HG03432 (cell line): ENCODE measurements around the gene CCL2.

Experiments
- ATAC-seq: cut with Tn5 transposase; IDR thresholded peaks from one replicate; pipeline ENCODE4 v1.9.1; 2021; ENCODE audit warnings: mild to moderate bottlenecking, moderate library complexity; ENCODE audit not compliant: unreplicated experiment

Gene CCL2

GRCh38 chr17:34237458-34237857 is 17.6 kb upstream of the CCL2 start:
- ATAC-seq: no peak

- ATAC-seq: no peak
Measured at GRCh38 chr17:34241062-34241461, 14.0 kb upstream of the CCL2 start.

- no peak for ATAC-seq
Measured at GRCh38 chr17:34242587-34243363, 12.3 kb upstream of the CCL2 start.

- ATAC-seq: no peak
Measured at GRCh38 chr17:34243364-34244320, 11.4 kb upstream of the CCL2 start.

DNA sequence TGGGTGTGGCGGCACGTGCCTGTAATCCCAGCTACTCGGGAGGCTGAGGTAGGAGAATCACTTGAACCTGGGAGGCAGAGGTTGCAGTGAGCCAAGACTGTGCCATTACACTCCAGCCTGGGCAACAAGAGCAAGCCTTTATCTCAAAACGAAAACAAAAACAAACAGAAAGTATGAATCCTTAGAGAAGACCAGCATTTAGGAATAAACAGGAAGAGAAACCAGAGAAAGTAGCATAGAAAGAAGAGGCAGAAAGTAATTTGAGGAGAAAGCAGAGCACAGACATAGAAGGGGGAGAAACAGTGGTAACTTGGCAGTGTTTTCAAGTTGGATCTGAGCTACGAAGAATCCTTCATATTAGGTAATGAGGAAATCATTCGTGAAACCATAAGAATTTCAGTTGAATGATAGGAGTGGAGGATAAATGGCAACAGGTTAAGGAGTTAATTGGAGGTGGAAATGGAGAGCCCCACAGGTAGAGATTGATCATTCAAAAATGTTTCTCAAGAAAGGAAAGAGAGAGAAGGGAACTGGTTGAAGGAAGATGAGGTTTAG is 9.7 kb upstream of the CCL2 start:
- no peak for ATAC-seq

DNA sequence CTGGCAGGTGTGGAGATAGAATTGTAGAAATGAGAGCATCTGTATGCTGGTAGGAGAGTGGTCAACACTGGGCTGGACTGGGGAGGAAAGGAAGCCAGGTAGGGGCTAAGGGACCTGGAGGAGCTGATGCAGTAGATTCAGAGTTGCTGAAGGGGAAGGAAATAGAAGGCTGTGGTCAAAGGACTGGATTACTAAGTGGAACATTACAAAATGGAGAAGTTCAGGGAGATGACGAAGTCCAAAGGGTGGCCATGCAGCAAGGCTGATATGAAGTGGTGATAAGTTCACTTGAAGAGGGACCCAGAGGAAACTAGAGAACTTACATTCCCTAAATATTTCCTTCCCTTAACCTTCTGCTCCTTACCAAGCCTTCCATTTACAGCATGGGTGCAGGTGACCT is 8.6 kb upstream of the CCL2 start:
- no peak for ATAC-seq

- ATAC-seq: no peak
Measured at GRCh38 chr17:34246881-34247280, 8.2 kb upstream of the CCL2 start.

DNA sequence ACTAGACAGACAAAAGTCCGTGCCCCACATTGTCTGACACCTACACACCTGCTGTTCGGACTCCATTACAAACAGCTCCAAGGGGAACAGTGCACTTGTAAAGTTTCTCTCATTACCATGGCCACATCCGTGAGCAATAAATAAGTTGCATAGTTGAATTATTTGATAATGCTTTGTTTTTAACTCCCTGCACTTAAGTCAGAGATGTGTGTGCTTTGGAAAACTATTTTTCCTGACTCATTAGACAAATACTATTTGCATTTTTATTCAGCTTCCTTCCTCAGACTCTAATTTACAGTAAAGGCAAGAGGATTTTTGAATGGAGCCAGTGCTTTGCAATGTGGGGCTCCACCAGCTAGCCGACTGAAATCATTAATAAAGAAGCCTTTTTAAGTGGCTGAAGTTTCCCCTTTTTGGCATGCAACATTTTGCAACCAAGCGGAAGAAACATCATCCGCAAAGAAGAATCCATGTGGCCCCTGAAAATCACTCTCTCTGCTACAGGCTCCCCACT is 6.5 kb upstream of the CCL2 start:
- no peak for ATAC-seq

DNA sequence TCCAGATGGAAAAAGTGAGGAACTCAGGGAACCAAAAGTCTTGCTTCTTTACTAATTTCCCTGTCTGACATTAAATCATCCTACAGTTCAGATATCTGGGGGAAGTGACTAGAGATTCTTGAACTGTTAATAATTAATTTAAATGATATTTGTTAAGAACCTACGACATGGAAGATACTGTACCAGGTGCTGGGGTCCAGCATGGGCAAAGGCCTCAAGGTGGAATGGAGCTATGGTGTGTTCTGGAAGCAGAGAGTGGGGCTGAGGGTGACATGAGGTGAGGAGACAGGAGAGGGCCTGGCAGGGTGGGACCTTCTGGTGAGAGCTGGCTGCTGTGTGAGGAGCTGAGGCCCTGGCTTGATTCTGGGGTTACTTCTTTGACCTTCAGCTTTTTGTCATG is 6.0 kb upstream of the CCL2 start:
- no peak for ATAC-seq

GRCh38 chr17:34249478-34249877 is 5.6 kb upstream of the CCL2 start:
- ATAC-seq: no peak

DNA sequence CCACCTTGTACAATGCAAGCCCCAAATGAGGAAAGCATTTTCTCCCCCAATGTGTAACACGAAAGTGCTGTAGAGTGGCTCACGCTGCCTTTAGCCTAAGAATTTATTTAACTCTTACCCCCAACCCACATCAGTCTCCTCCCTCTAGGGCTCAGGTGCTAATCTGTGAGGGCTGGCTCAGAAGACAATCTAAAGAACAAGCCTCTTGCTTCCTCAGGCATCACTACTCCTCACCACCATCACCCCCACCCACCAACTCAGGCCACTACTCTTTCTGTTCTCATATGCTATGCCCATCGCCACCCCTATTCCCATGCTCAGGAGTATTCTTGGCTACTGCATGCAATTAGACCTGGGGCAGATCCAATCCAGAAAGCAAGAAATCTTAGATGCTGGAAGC is 3.9 kb upstream of the CCL2 start:
- ATAC-seq: no peak

DNA sequence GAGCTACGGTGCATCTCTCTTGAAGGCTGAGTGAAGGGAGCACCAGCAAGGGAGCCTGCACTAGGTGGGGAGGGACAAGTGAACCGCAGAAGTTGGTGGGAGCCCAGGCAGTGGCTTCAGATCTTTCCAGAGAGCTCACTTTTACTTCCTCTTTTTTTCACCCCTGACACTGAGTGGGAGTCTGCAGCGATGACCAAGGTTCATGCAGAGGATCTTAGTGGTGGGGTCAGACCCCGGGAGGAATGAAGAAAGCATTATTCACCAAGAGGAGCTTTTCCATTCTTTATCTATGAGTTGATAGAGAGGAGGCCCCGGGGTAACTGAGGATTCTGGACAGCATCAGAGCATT is 3.0 kb upstream of the CCL2 start:
- peak; percentile 62 for ATAC-seq

DNA sequence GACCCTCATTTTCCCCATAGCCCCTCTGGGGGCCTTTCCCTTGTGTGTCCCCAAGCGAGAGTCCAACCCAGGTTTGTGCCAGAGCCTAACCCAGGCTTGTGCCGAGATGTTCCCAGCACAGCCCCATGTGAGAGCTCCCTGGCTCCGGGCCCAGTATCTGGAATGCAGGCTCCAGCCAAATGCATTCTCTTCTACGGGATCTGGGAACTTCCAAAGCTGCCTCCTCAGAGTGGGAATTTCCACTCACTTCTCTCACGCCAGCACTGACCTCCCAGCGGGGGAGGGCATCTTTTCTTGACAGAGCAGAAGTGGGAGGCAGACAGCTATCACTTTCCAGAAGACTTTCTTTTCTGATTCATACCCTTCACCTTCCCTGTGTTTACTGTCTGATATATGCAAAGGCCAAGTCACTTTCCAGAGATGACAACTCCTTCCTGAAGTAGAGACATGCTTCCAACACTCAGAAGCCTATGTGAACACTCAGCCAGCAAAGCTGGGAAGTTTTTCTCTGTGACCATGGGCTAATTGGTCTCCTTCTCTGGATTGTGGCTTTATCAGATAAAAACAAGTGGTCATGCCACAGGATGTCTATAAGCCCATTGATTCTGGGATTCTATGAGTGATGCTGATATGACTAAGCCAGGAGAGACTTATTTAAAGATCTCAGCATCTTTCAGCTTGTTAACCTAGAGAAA is 2.5 kb upstream of the CCL2 start:
- ATAC-seq: no peak

DNA sequence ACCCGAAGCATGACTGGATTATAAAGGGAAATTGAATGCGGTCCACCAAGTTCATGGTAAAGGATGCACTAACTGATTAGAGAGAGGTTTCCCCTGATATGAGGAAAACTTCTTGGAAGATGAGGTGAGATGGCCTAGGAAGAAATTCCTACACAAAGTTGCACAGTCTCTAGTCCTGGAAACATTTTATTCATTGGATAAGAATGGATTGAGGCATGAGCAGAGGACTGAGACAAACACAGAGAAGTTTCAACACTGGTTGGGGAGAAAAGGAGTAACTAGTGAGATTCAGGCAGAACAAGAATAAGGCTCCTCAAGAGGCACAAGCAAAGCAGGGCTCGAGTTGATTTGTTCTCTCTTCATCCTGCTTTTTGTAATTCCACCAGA is 2.0 kb upstream of the CCL2 start:
- ATAC-seq: no peak

DNA sequence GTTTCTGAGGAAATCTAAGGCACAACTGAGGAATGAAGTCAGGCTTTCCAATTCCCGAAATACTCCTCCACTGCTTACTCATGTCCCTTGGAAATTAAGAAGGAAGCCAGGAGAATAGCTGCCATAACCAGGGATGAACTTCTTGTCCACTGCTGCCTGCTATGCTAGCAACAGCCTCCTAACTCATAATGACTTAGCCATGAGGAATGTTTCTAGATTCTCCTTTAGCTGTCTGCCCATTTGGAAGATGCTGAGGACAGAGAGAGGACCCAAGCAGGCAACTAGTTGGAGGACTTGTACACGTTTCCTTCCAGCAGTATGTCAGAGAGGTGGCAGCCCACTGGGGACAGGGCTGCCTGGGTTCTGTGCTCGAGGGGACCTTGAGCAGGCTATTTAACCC is 939 bp upstream of the CCL2 start:
- ATAC-seq: no peak

DNA sequence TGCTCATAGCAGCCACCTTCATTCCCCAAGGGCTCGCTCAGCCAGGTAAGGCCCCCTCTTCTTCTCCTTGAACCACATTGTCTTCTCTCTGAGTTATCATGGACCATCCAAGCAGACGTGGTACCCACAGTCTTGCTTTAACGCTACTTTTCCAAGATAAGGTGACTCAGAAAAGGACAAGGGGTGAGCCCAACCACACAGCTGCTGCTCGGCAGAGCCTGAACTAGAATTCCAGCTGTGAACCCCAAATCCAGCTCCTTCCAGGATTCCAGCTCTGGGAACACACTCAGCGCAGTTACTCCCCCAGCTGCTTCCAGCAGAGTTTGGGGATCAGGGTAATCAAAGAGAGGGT is 272 bp downstream of the CCL2 start:
- ATAC-seq: no peak

GRCh38 chr17:34255841-34256240 is 756 bp downstream of the CCL2 start:
- no peak for ATAC-seq

- no peak for ATAC-seq
Measured at GRCh38 chr17:34257299-34257985, 2.4 kb downstream of the CCL2 start.

DNA sequence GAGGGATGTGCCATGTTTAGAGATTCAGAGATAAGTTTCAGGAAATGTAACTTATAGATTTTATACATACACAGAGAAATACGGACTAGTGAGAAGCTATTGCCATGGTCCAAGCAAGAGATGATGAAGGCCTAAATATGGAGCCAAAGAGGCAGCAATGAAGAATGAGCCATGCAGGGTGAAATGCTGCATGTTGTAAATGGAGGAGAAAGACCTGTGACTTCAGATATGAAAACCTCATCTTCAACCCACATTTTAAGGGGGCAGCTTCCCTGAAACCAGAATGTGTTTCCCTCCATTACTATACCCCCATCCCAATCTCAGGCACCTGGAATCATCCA is 2.9 kb downstream of the CCL2 start:
- no peak for ATAC-seq

DNA sequence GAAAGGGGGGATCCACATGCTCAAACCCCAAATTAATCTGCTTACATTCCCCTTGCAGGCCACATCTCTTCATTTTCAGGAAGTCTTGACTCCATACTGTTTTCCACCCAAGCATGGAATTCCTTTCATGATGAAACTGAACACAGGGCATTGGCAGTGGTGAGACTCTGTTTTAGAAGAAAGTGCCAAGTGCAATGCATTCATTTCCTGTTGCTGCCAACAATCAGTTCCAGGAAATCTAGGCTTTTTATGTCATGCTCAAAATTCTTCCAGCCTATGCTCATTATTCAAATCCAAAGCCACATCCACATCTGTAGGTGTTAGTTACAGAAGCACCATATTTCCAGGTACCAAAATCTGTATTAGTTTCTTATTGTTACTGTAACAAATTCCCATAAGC is 4.1 kb downstream of the CCL2 start:
- ATAC-seq: no peak

DNA sequence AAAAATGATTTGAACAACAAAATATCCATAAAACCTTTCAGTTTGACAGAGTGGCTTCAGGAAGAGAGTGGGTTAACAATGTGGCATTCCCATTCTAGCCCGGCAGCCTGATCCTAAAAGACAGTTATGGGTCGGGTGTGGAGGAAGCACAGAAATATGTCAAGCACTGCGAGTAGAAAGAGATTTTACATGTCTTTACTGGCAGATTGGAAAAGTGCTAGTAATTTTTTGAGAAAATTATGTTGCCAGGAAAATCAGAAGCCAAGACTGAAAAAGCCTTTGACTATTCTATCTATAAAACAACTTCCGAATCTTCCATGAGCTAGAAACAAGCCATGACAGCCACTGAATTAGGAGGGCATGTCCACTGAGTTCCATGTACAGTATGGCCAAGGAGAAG is 5.8 kb downstream of the CCL2 start:
- ATAC-seq: no peak
